Activated naive CD4-positive, alpha-beta T cell treated with anti-CD3 and anti-CD28 coated beads for 36 hours (primary cell): ENCODE results near the gene XKR3. TPM values are rescaled to one million over a fixed set of nuclear protein-coding genes. Genes with fewer than 3 reads are reported as not detected.
"Not testable (repeated sequence)": the region's sequence is repeated elsewhere in the genome, so short reads cannot be mapped to it uniquely, and the experiment has no call there.

Source experiments
- CTCF ChIA-PET: fragments of 350-600 bp; sonication (Branson Sonifier 250); formaldehyde crosslinking; loops from one replicate; lab custom pipeline; 2021; ENCODE audit warnings: antibody characterized with exemption; lab: Charles Lee
- DNase-seq: peaks from one replicate; pipeline ENCODE4 v3.0.0-alpha.2; 2020
- H3K27ac Mint-ChIP-seq: one replicate; pipeline ENCODE4 v1.8.0; 2021; ENCODE audit warnings: mild to moderate bottlenecking, mixed read lengths
- H3K27me3 Mint-ChIP-seq: one replicate; pipeline ENCODE4 v1.8.0; 2021; ENCODE audit warnings: low read depth, mixed read lengths
- H3K36me3 Mint-ChIP-seq: one replicate; pipeline ENCODE4 v1.8.0; 2021; ENCODE audit warnings: low read depth, mixed read lengths
- H3K4me1 Mint-ChIP-seq: one replicate; pipeline ENCODE4 v1.8.0; 2021; ENCODE audit warnings: low read depth, mixed read lengths
- H3K4me3 Mint-ChIP-seq: one replicate; pipeline ENCODE4 v1.8.0; 2021; ENCODE audit warnings: mild to moderate bottlenecking, moderate library complexity, mixed read lengths
- H3K9me3 Mint-ChIP-seq: one replicate; pipeline ENCODE4 v1.8.0; 2021; ENCODE audit warnings: mixed read lengths
- intact Hi-C: fragments of 100-400 bp; cut with micrococcal nuclease; formaldehyde crosslinking; loops from one replicate; pipeline ENCODE4 v1.15.1; 2023
- total RNA-seq, 2 experiments: library from RNA; stranded (reverse); gene quantifications; one replicate each; pipeline ENCODE4 v1.2.3, GENCODE V29; 2021

The XKR3 gene
- total RNA-seq: not detected

GRCh38 chr22:16824716-16825687, at the start of gene XKR3:
XKR3 (minus strand) TSS chr22:16825411; CDS start chr22:16808073, 17,338 bp downstream.
- Mint-ChIP-seq H3K9me3 (no peaks in the 10 kb centered on the region), H3K27me3 (no peaks in the 10 kb centered on the region), H3K4me3 (peak within 1 kb of the TSS; percentile 38), H3K27ac (peak within 1 kb of the TSS; percentile 54), H3K4me1 (peaks cover 19% of the 10 kb centered on the region), H3K36me3 (no peaks in the 10 kb centered on the region)
- CTCF ChIA-PET: no interaction called here
- DNase-seq: peak; percentile 58
- intact Hi-C loops: loop anchor here (10.0 kb wide), 1 partner anchor 210 kb away; no protein-coding TSS in a partner anchor

GRCh38 chr22:16869640-16870039, 44.4 kb upstream of the XKR3 start:
- H3K27ac Mint-ChIP-seq, intact Hi-C loops, H3K27me3 Mint-ChIP-seq, CTCF ChIA-PET, DNase-seq, H3K4me3 Mint-ChIP-seq, H3K9me3 Mint-ChIP-seq, H3K36me3 Mint-ChIP-seq, H3K4me1 Mint-ChIP-seq: not testable (repeated sequence)

- no peak overlapping the region for H3K27ac Mint-ChIP-seq
- no peaks in the 10 kb centered on the region for H3K36me3 Mint-ChIP-seq
- CTCF ChIA-PET: no interaction called here
- intact Hi-C loops: no loop called here
- H3K4me3 Mint-ChIP-seq: no peak overlapping the region
- H3K27me3 Mint-ChIP-seq: peaks cover 9% of the 10 kb centered on the region
- DNase-seq: no peak
- H3K9me3 Mint-ChIP-seq: no peaks in the 10 kb centered on the region
- no peaks in the 10 kb centered on the region for H3K4me1 Mint-ChIP-seq
Observed at GRCh38 chr22:16866167-16866566, 41.0 kb upstream of the XKR3 start.

GRCh38 chr22:16856851-16857250, 31.6 kb upstream of the XKR3 start:
- H3K27ac Mint-ChIP-seq, intact Hi-C loops, H3K36me3 Mint-ChIP-seq, CTCF ChIA-PET, H3K4me3 Mint-ChIP-seq, H3K9me3 Mint-ChIP-seq, H3K4me1 Mint-ChIP-seq, H3K27me3 Mint-ChIP-seq, DNase-seq: not testable (repeated sequence)

GRCh38 chr22:16854631-16855030, 29.4 kb upstream of the XKR3 start:
- no peak for DNase-seq
- intact Hi-C loops: no loop called here
- H3K27me3 Mint-ChIP-seq: peaks cover 3% of the 10 kb centered on the region
- no peaks in the 10 kb centered on the region for H3K4me1 Mint-ChIP-seq
- CTCF ChIA-PET: no interaction called here
- H3K27ac Mint-ChIP-seq: no peak overlapping the region
- no peak overlapping the region for H3K4me3 Mint-ChIP-seq
- H3K9me3 Mint-ChIP-seq: no peaks in the 10 kb centered on the region
- no peaks in the 10 kb centered on the region for H3K36me3 Mint-ChIP-seq

GRCh38 chr22:16851268-16851996, 26.2 kb upstream of the XKR3 start:
- H3K9me3 Mint-ChIP-seq, CTCF ChIA-PET, H3K27me3 Mint-ChIP-seq, intact Hi-C loops, H3K4me1 Mint-ChIP-seq, H3K36me3 Mint-ChIP-seq, H3K4me3 Mint-ChIP-seq, DNase-seq, H3K27ac Mint-ChIP-seq: not testable (repeated sequence)

GRCh38 chr22:16847271-16847670, 22.1 kb upstream of the XKR3 start:
- no peak for DNase-seq
- intact Hi-C loops: loop anchor here (10.0 kb wide), 1 partner anchor 62 kb away; no protein-coding TSS in a partner anchor
- peaks cover 2% of the 10 kb centered on the region for H3K4me1 Mint-ChIP-seq
- peaks cover 5% of the 10 kb centered on the region for H3K9me3 Mint-ChIP-seq
- no peak overlapping the region for H3K27ac Mint-ChIP-seq
- no peaks in the 10 kb centered on the region for H3K36me3 Mint-ChIP-seq
- H3K27me3 Mint-ChIP-seq: peaks cover 8% of the 10 kb centered on the region
- CTCF ChIA-PET: interaction anchor here (0.7 kb wide), 1 partner anchor 614 kb away, joined by 3 read pairs; no protein-coding TSS in a partner anchor
- H3K4me3 Mint-ChIP-seq: no peak overlapping the region

GRCh38 chr22:16845881-16846280, 20.7 kb upstream of the XKR3 start:
- H3K4me3 Mint-ChIP-seq: no peak overlapping the region
- intact Hi-C loops: loop anchor here (10.0 kb wide), 1 partner anchor 61 kb away; no protein-coding TSS in a partner anchor
- no peaks in the 10 kb centered on the region for H3K36me3 Mint-ChIP-seq
- CTCF ChIA-PET: no interaction called here
- H3K27me3 Mint-ChIP-seq: peaks cover 5% of the 10 kb centered on the region
- H3K9me3 Mint-ChIP-seq: peaks cover 5% of the 10 kb centered on the region
- H3K27ac Mint-ChIP-seq: no peak overlapping the region
- DNase-seq: no peak
- H3K4me1 Mint-ChIP-seq: peaks cover 2% of the 10 kb centered on the region

GRCh38 chr22:16845465-16845864, 20.3 kb upstream of the XKR3 start:
- intact Hi-C loops: loop anchor here (10.0 kb wide), 1 partner anchor 61 kb away; no protein-coding TSS in a partner anchor

GRCh38 chr22:16844529-16844928, 19.3 kb upstream of the XKR3 start:
- DNase-seq: no peak
- Mint-ChIP-seq H3K27ac (no peak overlapping the region), H3K4me3 (no peak overlapping the region), H3K4me1 (peaks cover 2% of the 10 kb centered on the region), H3K27me3 (peaks cover 5% of the 10 kb centered on the region), H3K36me3 (no peaks in the 10 kb centered on the region), H3K9me3 (peaks cover 5% of the 10 kb centered on the region)
- intact Hi-C loops: loop anchor here (10.0 kb wide), 1 partner anchor 60 kb away; no protein-coding TSS in a partner anchor
- CTCF ChIA-PET: interaction anchor here (1.0 kb wide), 1 partner anchor 381 kb away, joined by 3 read pairs; no protein-coding TSS in a partner anchor

More at GRCh38 chr22:16845465-16845864, 20.3 kb upstream of the XKR3 start:
- no peak for DNase-seq
- Mint-ChIP-seq H3K27me3 (peaks cover 5% of the 10 kb centered on the region), H3K4me3 (no peak overlapping the region), H3K27ac (no peak overlapping the region), H3K36me3 (no peaks in the 10 kb centered on the region), H3K4me1 (peaks cover 2% of the 10 kb centered on the region), H3K9me3 (peaks cover 5% of the 10 kb centered on the region)
- CTCF ChIA-PET: interaction anchor here (1.0 kb wide), 1 partner anchor 382 kb away, joined by 3 read pairs; no protein-coding TSS in a partner anchor

- no peak overlapping the region for H3K4me3 Mint-ChIP-seq
- no peak overlapping the region for H3K27ac Mint-ChIP-seq
- peaks cover 13% of the 10 kb centered on the region for H3K27me3 Mint-ChIP-seq
- CTCF ChIA-PET: no interaction called here
- intact Hi-C loops: no loop called here
- no peaks in the 10 kb centered on the region for H3K4me1 Mint-ChIP-seq
- DNase-seq: no peak
- no peaks in the 10 kb centered on the region for H3K36me3 Mint-ChIP-seq
- no peaks in the 10 kb centered on the region for H3K9me3 Mint-ChIP-seq
Observed at GRCh38 chr22:16838073-16838472, 12.9 kb upstream of the XKR3 start.

- Mint-ChIP-seq H3K9me3 (no peaks in the 10 kb centered on the region), H3K4me1 (no peaks in the 10 kb centered on the region), H3K4me3 (no peak overlapping the region), H3K27me3 (peaks cover 13% of the 10 kb centered on the region), H3K36me3 (no peaks in the 10 kb centered on the region), H3K27ac (no peak overlapping the region)
- intact Hi-C loops: no loop called here
- no peak for DNase-seq
- CTCF ChIA-PET: no interaction called here
Observed at GRCh38 chr22:16834971-16835370, 9.8 kb upstream of the XKR3 start.
